GM23338 (cell line): ENCODE measurements around the gene MORC3. TPM values are rescaled to one million over a fixed set of nuclear protein-coding genes. Genes with fewer than 3 reads are reported as not detected.

Experiments used
- ATAC-seq: fragments of 200-7000 bp; cut with Tn5 transposase; 3 replicates; pipeline ENCODE4 v1.9.1; 2020
- DNase-seq: peaks from one replicate; pipeline ENCODE4 v3.0.0-alpha.2; 2015; ENCODE audit warnings: low spot score
- H2AFZ ChIP-seq: fragments of 200-600 bp; sonication (generic); 2 replicates; pipeline ENCODE4 v1.8.0; 2016; ENCODE audit warnings: antibody characterized with exemption, mild to moderate bottlenecking, moderate library complexity
- H3F3A ChIP-seq: fragments of 200-600 bp; sonication (generic); replicated peaks from 2 replicates; pipeline ENCODE4 v1.8.0; 2017; ENCODE audit warnings: antibody characterized with exemption, mixed run types, low read depth
- H3K27ac ChIP-seq: fragments of 200-600 bp; sonication (generic); 2 replicates; pipeline ENCODE4 v1.6.1; 2016; ENCODE audit warnings: low read depth
- H3K27me3 ChIP-seq: fragments of 200-600 bp; sonication (generic); 2 replicates; pipeline ENCODE4 v1.8.0; 2016; ENCODE audit warnings: mild to moderate bottlenecking, mixed run types, moderate library complexity; ENCODE audit not compliant: insufficient read depth
- H3K36me3 ChIP-seq: fragments of 200-600 bp; sonication (generic); 2 replicates; pipeline ENCODE4 v1.8.0; 2016; ENCODE audit warnings: mild to moderate bottlenecking; ENCODE audit not compliant: insufficient read depth
- H3K4me1 ChIP-seq: fragments of 200-600 bp; sonication (generic); 2 replicates; pipeline ENCODE4 v1.8.0; 2016; ENCODE audit warnings: mild to moderate bottlenecking, moderate library complexity; ENCODE audit not compliant: insufficient read depth
- H3K4me2 ChIP-seq: fragments of 200-600 bp; sonication (generic); 2 replicates; pipeline ENCODE4 v1.7.1; 2017; ENCODE audit warnings: mixed run types
- H3K4me3 ChIP-seq: fragments of 200-600 bp; sonication (generic); 2 replicates; pipeline ENCODE4 v1.6.1; 2016; ENCODE audit warnings: mixed run types
- H3K79me2 ChIP-seq: fragments of 200-600 bp; sonication (generic); replicated peaks from 2 replicates; pipeline ENCODE4 v1.8.0; 2017; ENCODE audit warnings: mild to moderate bottlenecking; ENCODE audit not compliant: insufficient read depth
- H3K9me2 ChIP-seq: fragments of 200-600 bp; sonication (generic); 2 replicates; pipeline ENCODE4 v1.8.0; 2017; ENCODE audit not compliant: insufficient read depth
- H4K20me1 ChIP-seq: fragments of 200-600 bp; sonication (generic); replicated peaks from 2 replicates; pipeline ENCODE4 v1.8.0; 2017; ENCODE audit warnings: mild to moderate bottlenecking; ENCODE audit not compliant: insufficient read depth
- H3K27ac Mint-ChIP-seq: 2 replicates; pipeline ENCODE4 v1.8.0; 2020; ENCODE audit warnings: inconsistent platforms, mild to moderate bottlenecking, moderate library complexity, mixed read lengths
- H3K27me3 Mint-ChIP-seq: 3 replicates; pipeline ENCODE4 v1.8.0; 2022; ENCODE audit warnings: low read depth, mild to moderate bottlenecking, moderate library complexity, mixed read lengths, inconsistent platforms; ENCODE audit not compliant: insufficient read depth, poor library complexity
- H3K36me3 Mint-ChIP-seq: 3 replicates; pipeline ENCODE4 v1.8.0; 2021; ENCODE audit warnings: low read depth, mild to moderate bottlenecking, inconsistent platforms, moderate library complexity, mixed read lengths
- H3K4me1 Mint-ChIP-seq: 3 replicates; pipeline ENCODE4 v1.8.0; 2020; ENCODE audit warnings: mild to moderate bottlenecking, inconsistent platforms, mixed read lengths
- H3K4me3 Mint-ChIP-seq: 3 replicates; pipeline ENCODE4 v1.8.0; 2021; ENCODE audit warnings: moderate library complexity, mild to moderate bottlenecking, inconsistent platforms, mixed read lengths
- H3K9me3 Mint-ChIP-seq: 3 replicates; pipeline ENCODE4 v1.8.0; 2020; ENCODE audit warnings: moderate library complexity, mild to moderate bottlenecking, inconsistent platforms, mixed read lengths
- CREB1 ChIP-seq: fragments of 250-450 bp; sonication (Bioruptor Pico); IDR thresholded peaks from 2 replicates; pipeline ENCODE4 v1.5.0; 2020; ENCODE audit warnings: low read depth, mild to moderate bottlenecking, moderate library complexity
- ETS1 ChIP-seq: IDR thresholded peaks from 2 replicates; pipeline ENCODE4 v1.6.1; 2016; ENCODE audit warnings: antibody characterized with exemption
- EZH2 ChIP-seq: fragments of 200-600 bp; sonication (generic); IDR thresholded peaks from one replicate; pipeline ENCODE4 v1.8.0; 2017; ENCODE audit warnings: antibody characterized with exemption, mild to moderate bottlenecking, low read depth; ENCODE audit not compliant: unreplicated experiment
- EZH2phosphoT487 ChIP-seq: fragments of 200-600 bp; sonication (generic); IDR thresholded peaks from one replicate; pipeline ENCODE4 v1.8.1; 2018; ENCODE audit warnings: antibody characterized with exemption; ENCODE audit not compliant: unreplicated experiment
- JUNB ChIP-seq: IDR thresholded peaks from one replicate; pipeline ENCODE4 v1.6.1; 2016; ENCODE audit warnings: antibody characterized with exemption; ENCODE audit not compliant: unreplicated experiment
- NANOG ChIP-seq: IDR thresholded peaks from 2 replicates; pipeline ENCODE4 v1.6.1; 2016; ENCODE audit warnings: antibody characterized with exemption, borderline replicate concordance
- REST ChIP-seq: IDR thresholded peaks from one replicate; pipeline ENCODE4 v1.6.1; 2018; ENCODE audit warnings: antibody characterized with exemption; ENCODE audit not compliant: unreplicated experiment
- STAT1 ChIP-seq: IDR thresholded peaks from one replicate; pipeline ENCODE4 v1.6.1; 2016; ENCODE audit warnings: antibody characterized with exemption; ENCODE audit not compliant: unreplicated experiment
- ZNF114 ChIP-seq: fragments of 250-450 bp; sonication (Bioruptor Pico); IDR thresholded peaks from 2 replicates; pipeline ENCODE4 v1.5.0; 2020; ENCODE audit warnings: mild to moderate bottlenecking, moderate library complexity
- ZNF331 ChIP-seq: fragments of 250-450 bp; sonication (Bioruptor Pico); IDR thresholded peaks from 2 replicates; pipeline ENCODE4 v1.5.0; 2020; ENCODE audit warnings: low read depth, mild to moderate bottlenecking, moderate library complexity
- ZNF462 ChIP-seq: fragments of 250-450 bp; sonication (Bioruptor Pico); IDR thresholded peaks from 2 replicates; pipeline ENCODE4 v1.5.0; 2020; ENCODE audit warnings: mild to moderate bottlenecking, moderate library complexity
- polyA plus RNA-seq: library from polyadenylated mRNA; unstranded; fragments of >200 nt; fragmentation: Nextera tagmentation; extraction: Ambion mirVana; gene quantifications from 2 replicates; pipeline ENCODE4 v1.2.1, GENCODE V29; 2016
- total RNA-seq: library from RNA; depleted of rRNA; stranded (reverse); fragments of >200 nt; shearing (Covaris generic); gene quantifications from 2 replicates; pipeline ENCODE4 v1.2.3, GENCODE V29; 2014

The MORC3 gene
- total and polyA plus RNA-seq, 2 experiments from 2014 or later = 11.5 to 25.4 TPM

- TF ChIP-seq ETS1 = no peak
Measured at GRCh38 chr21:36395353-36396111, 75.5 kb downstream of the MORC3 start (continued).

GRCh38 chr21:36396325-36396724 lies 76.3 kb downstream of the MORC3 start:
- Histone ChIP-seq H3K36me3 (peaks cover 5% of the 10 kb centered on the region), H3K27ac (no peak overlapping the region), H2AFZ (no peak overlapping the region), H3K4me2 (no peak overlapping the region), H3K79me2 (no peaks in the 10 kb centered on the region), H3K4me3 (no peak overlapping the region), H4K20me1 (peaks cover 4% of the 10 kb centered on the region; the same call in 1 of the 2 replicates), H3K4me1 (no peaks in the 10 kb centered on the region), H3F3A (no peaks in the 10 kb centered on the region), H3K9me2 (no peaks in the 10 kb centered on the region), H3K27me3 (no peaks in the 10 kb centered on the region)
- peaks cover 2% of the 10 kb centered on the region for H3K27me3 Mint-ChIP-seq
- H3K36me3 Mint-ChIP-seq = peaks cover 67% of the 10 kb centered on the region
- H3K27ac Mint-ChIP-seq = no peak overlapping the region
- ATAC-seq (no peak), DNase-seq (no peak)
- H3K4me1 Mint-ChIP-seq = no peaks in the 10 kb centered on the region
- peaks cover 14% of the 10 kb centered on the region for H3K9me3 Mint-ChIP-seq
- no peak overlapping the region for H3K4me3 Mint-ChIP-seq
- TF ChIP-seq ZNF331 (CRISPR knock-in tag) (no peak), NANOG (no peak), EZH2phosphoT487 (no peak), ZNF462 (CRISPR knock-in tag) (no peak), CREB1 (CRISPR knock-in tag) (no peak), JUNB (no peak), REST (no peak), STAT1 (no peak), ZNF114 (CRISPR knock-in tag) (no peak), ETS1 (no peak), EZH2 (no peak)
